Prostate gland (tissue), 2 donors: ENCODE measurements around the gene GRN.
"Not testable (repeated sequence)": the region's sequence is repeated elsewhere in the genome, so short reads cannot be mapped to it uniquely, and the experiment has no call there.

ENCODE experiments used
- POLR2AphosphoS5 ChIP-seq: sonication (generic); formaldehyde crosslinking; IDR thresholded peaks from one replicate; pipeline ENCODE4 v1.6.1; 2017; ENCODE audit warnings: antibody characterized with exemption
- TF ChIP-seq, protein P1 (sequence below), 4 experiments: fragments of 200-600 bp in 2 of 4; fragments of 450-650 bp in 2 of 4; sonication (generic) in 2 of 4; IDR thresholded peaks; 1 replicate in 3 of 4; 2 replicates in 1 of 4; pipeline ENCODE4 v1.5.1; 2016 to 2019; ENCODE audit warnings: antibody characterized with exemption in 4 of 4, mild to moderate bottlenecking in 2 of 4, moderate library complexity in 2 of 4

- TF ChIP-seq, protein P1, sequence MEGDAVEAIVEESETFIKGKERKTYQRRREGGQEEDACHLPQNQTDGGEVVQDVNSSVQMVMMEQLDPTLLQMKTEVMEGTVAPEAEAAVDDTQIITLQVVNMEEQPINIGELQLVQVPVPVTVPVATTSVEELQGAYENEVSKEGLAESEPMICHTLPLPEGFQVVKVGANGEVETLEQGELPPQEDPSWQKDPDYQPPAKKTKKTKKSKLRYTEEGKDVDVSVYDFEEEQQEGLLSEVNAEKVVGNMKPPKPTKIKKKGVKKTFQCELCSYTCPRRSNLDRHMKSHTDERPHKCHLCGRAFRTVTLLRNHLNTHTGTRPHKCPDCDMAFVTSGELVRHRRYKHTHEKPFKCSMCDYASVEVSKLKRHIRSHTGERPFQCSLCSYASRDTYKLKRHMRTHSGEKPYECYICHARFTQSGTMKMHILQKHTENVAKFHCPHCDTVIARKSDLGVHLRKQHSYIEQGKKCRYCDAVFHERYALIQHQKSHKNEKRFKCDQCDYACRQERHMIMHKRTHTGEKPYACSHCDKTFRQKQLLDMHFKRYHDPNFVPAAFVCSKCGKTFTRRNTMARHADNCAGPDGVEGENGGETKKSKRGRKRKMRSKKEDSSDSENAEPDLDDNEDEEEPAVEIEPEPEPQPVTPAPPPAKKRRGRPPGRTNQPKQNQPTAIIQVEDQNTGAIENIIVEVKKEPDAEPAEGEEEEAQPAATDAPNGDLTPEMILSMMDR (IDR thresholded peaks at IDR 0.05), result not testable (repeated sequence)
- TF ChIP-seq POLR2AphosphoS5, result not testable (repeated sequence)
Measured at GRCh38 chr17:44329516-44329915, 15.6 kb upstream of the GRN start.
